ENCODE measurements around the gene MAP7D2.

GRCh38 chrX:20143561-20143960 lies 26.9 kb upstream of the MAP7D2 start:
- TF ChIP-seq CTCF (conservative IDR thresholded peaks at IDR 0.05 in 1 of 2, IDR thresholded peaks at IDR 0.05 in 1 of 2; ENCODE audit: extremely low read depth in 1 of 2, insufficient read depth in 1 of 2, low read depth in 1 of 2, low read length in 2 of 2) (no peak), EZH2 (IDR thresholded peaks at IDR 0.05; ENCODE audit: borderline replicate concordance, low read length) (no peak)

All from mammary epithelial cell (primary cell).